GM13977 (cell line): ENCODE data around the gene NAP1L4.

ENCODE experiments used
- DNase-seq: peaks from one replicate; pipeline ENCODE4 v3.0.0; 2012; ENCODE audit warnings: low spot score
- CTCF ChIP-seq: IDR thresholded peaks from 2 replicates; pipeline ENCODE4 v1.5.1; 2012; ENCODE audit warnings: mild to moderate bottlenecking, control low read depth; ENCODE audit not compliant: insufficient read depth; ENCODE audit errors: extremely low read depth, missing control alignments
- in situ Hi-C: fragments of 300-500 bp; cut with MboI; formaldehyde crosslinking; loops from one replicate; pipeline ENCODE4 v1.12.0; 2022; ENCODE audit warnings: low sequenced_read_pairs, low pct_unique_long_range_greater_than_20kb, mixed read lengths, inconsistent platforms; ENCODE audit not compliant: unreplicated experiment

Gene NAP1L4

GRCh38 chr11:2945757-2946287 is 46.3 kb downstream of the NAP1L4 start:
- DNase-seq = no peak
- no peak for TF ChIP-seq CTCF
- in situ Hi-C loops = no loop called here

- in situ Hi-C loops = no loop called here
- TF ChIP-seq CTCF = no peak
- DNase-seq = no peak
Measured at GRCh38 chr11:2945031-2945756, 46.9 kb downstream of the NAP1L4 start.

GRCh38 chr11:2944530-2944929 is 47.6 kb downstream of the NAP1L4 start:
- DNase-seq = no peak
- in situ Hi-C loops = no loop called here
- no peak for TF ChIP-seq CTCF

- no peak for DNase-seq
- no peak for TF ChIP-seq CTCF
Measured at GRCh38 chr11:2943711-2944118, 48.4 kb downstream of the NAP1L4 start.

GRCh38 chr11:2942872-2943710 is 49.0 kb downstream of the NAP1L4 start:
- TF ChIP-seq CTCF = no peak

More at GRCh38 chr11:2943711-2944118, 48.4 kb downstream of the NAP1L4 start:
- in situ Hi-C loops = no loop called here

GRCh38 chr11:2942447-2942846 is 49.7 kb downstream of the NAP1L4 start:
- no peak for TF ChIP-seq CTCF
- DNase-seq = no peak
- in situ Hi-C loops = no loop called here

More at GRCh38 chr11:2942872-2943710, 49.0 kb downstream of the NAP1L4 start:
- no peak for DNase-seq
- in situ Hi-C loops = no loop called here
